DOHH2 (cell line): Measurements from ENCODE around the gene CYP3A5.

Source experiments
- EZH2phosphoT487 ChIP-seq: fragments of 200-600 bp; sonication (generic); IDR thresholded peaks from 2 replicates; pipeline ENCODE4 v1.6.1; 2017; ENCODE audit warnings: borderline replicate concordance, mild to moderate bottlenecking, antibody characterized with exemption, low read length, moderate library complexity, mixed read lengths
- TF ChIP-seq, protein P1 (sequence below): fragments of 200-600 bp; sonication (generic); IDR thresholded peaks from one replicate; pipeline ENCODE4 v1.5.1; 2014; ENCODE audit warnings: antibody characterized with exemption, mild to moderate bottlenecking, low read depth, low read length; ENCODE audit not compliant: poor library complexity, severe bottlenecking

DNA sequence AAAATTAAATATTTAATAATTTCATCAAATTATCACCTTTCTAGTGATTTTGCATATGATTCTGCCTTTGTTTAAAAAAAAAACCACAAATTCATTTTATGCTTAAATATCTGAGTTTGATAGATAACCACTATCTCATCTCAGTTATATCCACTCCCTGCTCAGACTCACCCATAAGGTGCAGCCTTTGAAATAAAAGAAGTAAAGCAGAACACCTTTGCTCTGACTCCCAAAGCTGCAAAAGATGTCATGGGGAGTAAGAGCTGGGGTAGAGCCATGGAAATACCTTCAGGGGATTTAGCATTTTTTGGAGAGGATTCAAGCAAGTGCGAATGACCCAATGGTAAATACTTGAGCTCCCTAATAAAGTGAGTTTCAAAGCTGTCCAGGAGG lies 15.1 kb upstream of the CYP3A5 start:
- TF ChIP-seq, protein P1, sequence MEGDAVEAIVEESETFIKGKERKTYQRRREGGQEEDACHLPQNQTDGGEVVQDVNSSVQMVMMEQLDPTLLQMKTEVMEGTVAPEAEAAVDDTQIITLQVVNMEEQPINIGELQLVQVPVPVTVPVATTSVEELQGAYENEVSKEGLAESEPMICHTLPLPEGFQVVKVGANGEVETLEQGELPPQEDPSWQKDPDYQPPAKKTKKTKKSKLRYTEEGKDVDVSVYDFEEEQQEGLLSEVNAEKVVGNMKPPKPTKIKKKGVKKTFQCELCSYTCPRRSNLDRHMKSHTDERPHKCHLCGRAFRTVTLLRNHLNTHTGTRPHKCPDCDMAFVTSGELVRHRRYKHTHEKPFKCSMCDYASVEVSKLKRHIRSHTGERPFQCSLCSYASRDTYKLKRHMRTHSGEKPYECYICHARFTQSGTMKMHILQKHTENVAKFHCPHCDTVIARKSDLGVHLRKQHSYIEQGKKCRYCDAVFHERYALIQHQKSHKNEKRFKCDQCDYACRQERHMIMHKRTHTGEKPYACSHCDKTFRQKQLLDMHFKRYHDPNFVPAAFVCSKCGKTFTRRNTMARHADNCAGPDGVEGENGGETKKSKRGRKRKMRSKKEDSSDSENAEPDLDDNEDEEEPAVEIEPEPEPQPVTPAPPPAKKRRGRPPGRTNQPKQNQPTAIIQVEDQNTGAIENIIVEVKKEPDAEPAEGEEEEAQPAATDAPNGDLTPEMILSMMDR, result no peak
- TF ChIP-seq EZH2phosphoT487, result no peak
